GM19099 (cell line): ENCODE measurements around the gene TMEM150B.

ENCODE experiments used
- POLR2A ChIP-seq: IDR thresholded peaks from 3 replicates; pipeline ENCODE4 v1.6.1; 2011; ENCODE audit warnings: low read depth; ENCODE audit not compliant: insufficient read length; ENCODE audit errors: extremely low read depth

Gene TMEM150B

GRCh38 chr19:55322204-55322885 lies 2.8 kb downstream of the TMEM150B start:
- TF ChIP-seq POLR2A, result no peak

GRCh38 chr19:55321466-55322137 lies 3.5 kb downstream of the TMEM150B start:
- no peak for TF ChIP-seq POLR2A

GRCh38 chr19:55320844-55321419 lies 4.2 kb downstream of the TMEM150B start:
- no peak for TF ChIP-seq POLR2A

GRCh38 chr19:55319785-55320184 lies 5.4 kb downstream of the TMEM150B start:
- no peak for TF ChIP-seq POLR2A

- TF ChIP-seq POLR2A, result no peak
Observed at GRCh38 chr19:55316646-55317045, 8.5 kb downstream of the TMEM150B start.

GRCh38 chr19:55315956-55316525 lies 9.1 kb downstream of the TMEM150B start:
- no peak for TF ChIP-seq POLR2A

- TF ChIP-seq POLR2A, result no peak
Observed at GRCh38 chr19:55314396-55314795, 10.7 kb downstream of the TMEM150B start.

GRCh38 chr19:55312621-55313512 lies 12.3 kb downstream of the TMEM150B start:
- no peak for TF ChIP-seq POLR2A

- no peak for TF ChIP-seq POLR2A
Observed at GRCh38 chr19:55311797-55312196, 13.3 kb downstream of the TMEM150B start.

- no peak for TF ChIP-seq POLR2A
Observed at GRCh38 chr19:55311397-55311796, 13.7 kb downstream of the TMEM150B start.

- TF ChIP-seq POLR2A, result no peak
Observed at GRCh38 chr19:55310498-55310897, 14.6 kb downstream of the TMEM150B start.

GRCh38 chr19:55309448-55309847 lies 15.7 kb downstream of the TMEM150B start:
- TF ChIP-seq POLR2A, result no peak

- TF ChIP-seq POLR2A, result no peak
Observed at GRCh38 chr19:55308281-55308680, 16.9 kb downstream of the TMEM150B start.

- TF ChIP-seq POLR2A, result no peak
Observed at GRCh38 chr19:55306712-55307111, 18.4 kb downstream of the TMEM150B start.
